Measurements from ENCODE around the gene PKD1. TPM values are rescaled to one million over a fixed set of nuclear protein-coding genes. Genes with fewer than 3 reads are reported as not detected.

The PKD1 gene
- total RNA-seq, 1 experiment from 2014 or later: 137 TPM

GRCh38 chr16:2079311-2079800 lies 56.3 kb downstream of the PKD1 start:
- BruUV-seq (replicated peaks): no TSS peak
- TF ChIP-seq POLR2A (IDR thresholded peaks at IDR 0.05; ENCODE audit: borderline replicate concordance, extremely low read depth, insufficient read depth, insufficient read length) (no peak), FOSL1 (IDR thresholded peaks at IDR 0.05; ENCODE audit: low read depth) (no peak), CBX3 (IDR thresholded peaks at IDR 0.05; ENCODE audit: low read depth) (no peak), CEBPB (IDR thresholded peaks at IDR 0.05; ENCODE audit: low read depth) (no peak), YY1 (IDR thresholded peaks at IDR 0.05; ENCODE audit: extremely low read depth, insufficient replicate concordance, low read depth, low read length) (no peak), ZNF274 (IDR thresholded peaks at IDR 0.05; ENCODE audit: low read depth, low read length) (no peak), SP1 (IDR thresholded peaks at IDR 0.05; ENCODE audit: low read depth) (no peak), ZFX (IDR thresholded peaks at IDR 0.05) (no peak), ATF3 (IDR thresholded peaks at IDR 0.05) (no peak), RAD21 (IDR thresholded peaks at IDR 0.05; ENCODE audit: low read depth) (no peak), POLR2AphosphoS5 (IDR thresholded peaks at IDR 0.05; ENCODE audit: low read depth, low read length) (no peak), TCF7L2 (IDR thresholded peaks at IDR 0.05; ENCODE audit: borderline replicate concordance, extremely low read depth, insufficient read depth, insufficient read length) (no peak)
- TF ChIP-seq, protein P1, sequence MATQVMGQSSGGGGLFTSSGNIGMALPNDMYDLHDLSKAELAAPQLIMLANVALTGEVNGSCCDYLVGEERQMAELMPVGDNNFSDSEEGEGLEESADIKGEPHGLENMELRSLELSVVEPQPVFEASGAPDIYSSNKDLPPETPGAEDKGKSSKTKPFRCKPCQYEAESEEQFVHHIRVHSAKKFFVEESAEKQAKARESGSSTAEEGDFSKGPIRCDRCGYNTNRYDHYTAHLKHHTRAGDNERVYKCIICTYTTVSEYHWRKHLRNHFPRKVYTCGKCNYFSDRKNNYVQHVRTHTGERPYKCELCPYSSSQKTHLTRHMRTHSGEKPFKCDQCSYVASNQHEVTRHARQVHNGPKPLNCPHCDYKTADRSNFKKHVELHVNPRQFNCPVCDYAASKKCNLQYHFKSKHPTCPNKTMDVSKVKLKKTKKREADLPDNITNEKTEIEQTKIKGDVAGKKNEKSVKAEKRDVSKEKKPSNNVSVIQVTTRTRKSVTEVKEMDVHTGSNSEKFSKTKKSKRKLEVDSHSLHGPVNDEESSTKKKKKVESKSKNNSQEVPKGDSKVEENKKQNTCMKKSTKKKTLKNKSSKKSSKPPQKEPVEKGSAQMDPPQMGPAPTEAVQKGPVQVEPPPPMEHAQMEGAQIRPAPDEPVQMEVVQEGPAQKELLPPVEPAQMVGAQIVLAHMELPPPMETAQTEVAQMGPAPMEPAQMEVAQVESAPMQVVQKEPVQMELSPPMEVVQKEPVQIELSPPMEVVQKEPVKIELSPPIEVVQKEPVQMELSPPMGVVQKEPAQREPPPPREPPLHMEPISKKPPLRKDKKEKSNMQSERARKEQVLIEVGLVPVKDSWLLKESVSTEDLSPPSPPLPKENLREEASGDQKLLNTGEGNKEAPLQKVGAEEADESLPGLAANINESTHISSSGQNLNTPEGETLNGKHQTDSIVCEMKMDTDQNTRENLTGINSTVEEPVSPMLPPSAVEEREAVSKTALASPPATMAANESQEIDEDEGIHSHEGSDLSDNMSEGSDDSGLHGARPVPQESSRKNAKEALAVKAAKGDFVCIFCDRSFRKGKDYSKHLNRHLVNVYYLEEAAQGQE (IDR thresholded peaks at IDR 0.05; ENCODE audit: low read depth): no peak
- TF ChIP-seq, protein P2, sequence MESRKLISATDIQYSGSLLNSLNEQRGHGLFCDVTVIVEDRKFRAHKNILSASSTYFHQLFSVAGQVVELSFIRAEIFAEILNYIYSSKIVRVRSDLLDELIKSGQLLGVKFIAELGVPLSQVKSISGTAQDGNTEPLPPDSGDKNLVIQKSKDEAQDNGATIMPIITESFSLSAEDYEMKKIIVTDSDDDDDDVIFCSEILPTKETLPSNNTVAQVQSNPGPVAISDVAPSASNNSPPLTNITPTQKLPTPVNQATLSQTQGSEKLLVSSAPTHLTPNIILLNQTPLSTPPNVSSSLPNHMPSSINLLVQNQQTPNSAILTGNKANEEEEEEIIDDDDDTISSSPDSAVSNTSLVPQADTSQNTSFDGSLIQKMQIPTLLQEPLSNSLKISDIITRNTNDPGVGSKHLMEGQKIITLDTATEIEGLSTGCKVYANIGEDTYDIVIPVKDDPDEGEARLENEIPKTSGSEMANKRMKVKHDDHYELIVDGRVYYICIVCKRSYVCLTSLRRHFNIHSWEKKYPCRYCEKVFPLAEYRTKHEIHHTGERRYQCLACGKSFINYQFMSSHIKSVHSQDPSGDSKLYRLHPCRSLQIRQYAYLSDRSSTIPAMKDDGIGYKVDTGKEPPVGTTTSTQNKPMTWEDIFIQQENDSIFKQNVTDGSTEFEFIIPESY (IDR thresholded peaks at IDR 0.05; ENCODE audit: extremely low read depth, insufficient replicate concordance, low read length): no peak
- TF ChIP-seq, protein P3, sequence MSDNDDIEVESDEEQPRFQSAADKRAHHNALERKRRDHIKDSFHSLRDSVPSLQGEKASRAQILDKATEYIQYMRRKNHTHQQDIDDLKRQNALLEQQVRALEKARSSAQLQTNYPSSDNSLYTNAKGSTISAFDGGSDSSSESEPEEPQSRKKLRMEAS (IDR thresholded peaks at IDR 0.05): no peak
- TF ChIP-seq, protein P4, sequence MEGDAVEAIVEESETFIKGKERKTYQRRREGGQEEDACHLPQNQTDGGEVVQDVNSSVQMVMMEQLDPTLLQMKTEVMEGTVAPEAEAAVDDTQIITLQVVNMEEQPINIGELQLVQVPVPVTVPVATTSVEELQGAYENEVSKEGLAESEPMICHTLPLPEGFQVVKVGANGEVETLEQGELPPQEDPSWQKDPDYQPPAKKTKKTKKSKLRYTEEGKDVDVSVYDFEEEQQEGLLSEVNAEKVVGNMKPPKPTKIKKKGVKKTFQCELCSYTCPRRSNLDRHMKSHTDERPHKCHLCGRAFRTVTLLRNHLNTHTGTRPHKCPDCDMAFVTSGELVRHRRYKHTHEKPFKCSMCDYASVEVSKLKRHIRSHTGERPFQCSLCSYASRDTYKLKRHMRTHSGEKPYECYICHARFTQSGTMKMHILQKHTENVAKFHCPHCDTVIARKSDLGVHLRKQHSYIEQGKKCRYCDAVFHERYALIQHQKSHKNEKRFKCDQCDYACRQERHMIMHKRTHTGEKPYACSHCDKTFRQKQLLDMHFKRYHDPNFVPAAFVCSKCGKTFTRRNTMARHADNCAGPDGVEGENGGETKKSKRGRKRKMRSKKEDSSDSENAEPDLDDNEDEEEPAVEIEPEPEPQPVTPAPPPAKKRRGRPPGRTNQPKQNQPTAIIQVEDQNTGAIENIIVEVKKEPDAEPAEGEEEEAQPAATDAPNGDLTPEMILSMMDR (IDR thresholded peaks at IDR 0.05 in 2 of 3, conservative IDR thresholded peaks at IDR 0.05 in 1 of 3; ENCODE audit: borderline replicate concordance in 1 of 3, insufficient read depth in 1 of 3, low read depth in 2 of 3, low read length in 2 of 3): no peak
- Histone ChIP-seq H3K9me2 (ENCODE audit: insufficient read depth) (no peaks in the 10 kb centered on the region), H3K4me3 (replicated peaks in 1 of 2; ENCODE audit: low read depth in 1 of 2, low read length in 2 of 2) (no peak overlapping the region), H3K27ac (ENCODE audit: low read depth, low read length) (no peak overlapping the region), H3K9ac (ENCODE audit: low read length) (no peak overlapping the region), H3K79me2 (ENCODE audit: insufficient read depth, low read length) (no peaks in the 10 kb centered on the region), H4K20me1 (ENCODE audit: insufficient read depth) (no peaks in the 10 kb centered on the region), H2AFZ (ENCODE audit: low read depth, low read length, poor library complexity, severe bottlenecking) (no peak overlapping the region), H3K36me3 (ENCODE audit: control insufficient read depth in 1 of 2, insufficient read depth in 2 of 2, low read length in 2 of 2) (no peaks in the 10 kb centered on the region), H3K4me2 (ENCODE audit: low read length) (no peak overlapping the region), H3K9me3 (ENCODE audit: control insufficient read depth in 1 of 2, insufficient read depth in 1 of 2, low read depth in 1 of 2, low read length in 2 of 2) (no peaks in the 10 kb centered on the region), H3K27me3 (ENCODE audit: insufficient read depth, low read length) (no peaks in the 10 kb centered on the region), H3K4me1 (ENCODE audit: control insufficient read depth in 1 of 2, insufficient read depth in 2 of 2, low read length in 2 of 2) (no peaks in the 10 kb centered on the region)
- intact Hi-C loops (cut with micrococcal nuclease): no loop called here
- POLR2A ChIA-PET: no interaction called here
- RAD21 ChIA-PET (ENCODE audit: low non-redundant PET in 1 of 2, low total read pairs in 2 of 2, uncharacterized antibody in 2 of 2, unreplicated experiment in 2 of 2): no interaction called here
- CTCF ChIA-PET: no interaction called here
- ATAC-seq: no peak
- no peak for DNase-seq (ENCODE audit: low read depth, low spot score)

Data from HCT116 (cell line).